ENCODE measurements around the gene RITA1. TPM values are rescaled to one million over a fixed set of nuclear protein-coding genes. Genes with fewer than 3 reads are reported as not detected.

RITA1 gene
- total and polyA plus RNA-seq, 2 experiments from 2014 or later, result 20.0 to 40.4 TPM

DNA sequence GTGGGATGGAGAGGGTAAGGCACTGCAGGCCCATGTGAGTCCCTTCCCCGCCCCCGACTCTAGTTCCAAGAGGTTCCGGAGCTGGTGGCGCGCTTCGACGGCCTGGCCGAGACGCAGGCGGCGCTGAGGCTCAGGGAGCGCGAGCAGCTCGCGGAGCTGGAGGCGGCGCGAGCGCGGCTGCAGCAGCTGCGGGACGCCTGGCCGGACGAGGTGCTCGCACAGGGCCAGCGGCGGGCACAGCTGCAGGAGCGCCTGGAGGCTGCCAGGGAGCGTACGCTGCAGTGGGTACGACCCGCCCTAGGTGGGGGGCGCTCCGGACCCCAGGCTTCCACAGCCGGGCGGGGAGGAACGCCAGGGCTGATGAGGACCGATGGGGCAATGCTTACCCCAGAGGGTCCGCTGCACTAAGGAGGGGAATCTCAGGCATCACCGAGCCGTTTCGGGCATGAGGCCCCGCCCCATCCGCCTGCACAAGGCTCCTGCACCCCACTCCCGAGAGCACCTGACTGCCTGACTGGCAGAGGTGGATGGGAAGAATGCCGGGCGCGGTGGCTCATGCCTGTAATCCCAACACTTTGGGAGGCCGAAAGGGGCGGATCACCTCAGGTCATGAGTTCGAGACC, 31.1 kb upstream of the RITA1 start:
- H3F3A ChIP-seq (replicated peaks; ENCODE audit: low read depth), result peaks cover 19% of the 10 kb centered on the region; the same call in 1 of the 2 replicates
- H4K20me1 ChIP-seq (replicated peaks; ENCODE audit: insufficient read depth), result no peaks in the 10 kb centered on the region; the same call in 1 of the 2 replicates
- Mint-ChIP-seq H3K4me1 (peaks cover 22% of the 10 kb centered on the region), H3K4me3 (peak overlapping the region; percentile 60), H3K27ac (no peak overlapping the region), H3K27me3 (ENCODE audit: insufficient read depth, low read depth, poor library complexity) (peaks cover 35% of the 10 kb centered on the region), H3K36me3 (ENCODE audit: low read depth) (peaks cover 23% of the 10 kb centered on the region), H3K9me3 (no peaks in the 10 kb centered on the region; the same call in 2 of the 3 replicates)
- peaks cover 31% of the 10 kb centered on the region for H3K27me3 ChIP-seq (ENCODE audit: insufficient read depth)
- no peaks in the 10 kb centered on the region; the same call in 1 of the 2 replicates for H3K36me3 ChIP-seq (ENCODE audit: insufficient read depth)
- H2AFZ ChIP-seq, result peak overlapping the region; percentile 88
- H3K4me2 ChIP-seq, result peak overlapping the region; percentile 76
- DNase-seq (ENCODE audit: low spot score) (peak; percentile 91), ATAC-seq (peak; percentile 70)
- no peaks in the 10 kb centered on the region for H3K79me2 ChIP-seq (replicated peaks; ENCODE audit: insufficient read depth)
- peak overlapping the region; percentile 63 for H3K4me3 ChIP-seq
- peaks cover 25% of the 10 kb centered on the region for H3K4me1 ChIP-seq (ENCODE audit: insufficient read depth)
- no peak overlapping the region for H3K27ac ChIP-seq (ENCODE audit: low read depth)
- TF ChIP-seq POLR2AphosphoS5 (IDR thresholded peaks at IDR 0.05; ENCODE audit: low read depth), result peak; percentile 66
- TF ChIP-seq, protein P1, sequence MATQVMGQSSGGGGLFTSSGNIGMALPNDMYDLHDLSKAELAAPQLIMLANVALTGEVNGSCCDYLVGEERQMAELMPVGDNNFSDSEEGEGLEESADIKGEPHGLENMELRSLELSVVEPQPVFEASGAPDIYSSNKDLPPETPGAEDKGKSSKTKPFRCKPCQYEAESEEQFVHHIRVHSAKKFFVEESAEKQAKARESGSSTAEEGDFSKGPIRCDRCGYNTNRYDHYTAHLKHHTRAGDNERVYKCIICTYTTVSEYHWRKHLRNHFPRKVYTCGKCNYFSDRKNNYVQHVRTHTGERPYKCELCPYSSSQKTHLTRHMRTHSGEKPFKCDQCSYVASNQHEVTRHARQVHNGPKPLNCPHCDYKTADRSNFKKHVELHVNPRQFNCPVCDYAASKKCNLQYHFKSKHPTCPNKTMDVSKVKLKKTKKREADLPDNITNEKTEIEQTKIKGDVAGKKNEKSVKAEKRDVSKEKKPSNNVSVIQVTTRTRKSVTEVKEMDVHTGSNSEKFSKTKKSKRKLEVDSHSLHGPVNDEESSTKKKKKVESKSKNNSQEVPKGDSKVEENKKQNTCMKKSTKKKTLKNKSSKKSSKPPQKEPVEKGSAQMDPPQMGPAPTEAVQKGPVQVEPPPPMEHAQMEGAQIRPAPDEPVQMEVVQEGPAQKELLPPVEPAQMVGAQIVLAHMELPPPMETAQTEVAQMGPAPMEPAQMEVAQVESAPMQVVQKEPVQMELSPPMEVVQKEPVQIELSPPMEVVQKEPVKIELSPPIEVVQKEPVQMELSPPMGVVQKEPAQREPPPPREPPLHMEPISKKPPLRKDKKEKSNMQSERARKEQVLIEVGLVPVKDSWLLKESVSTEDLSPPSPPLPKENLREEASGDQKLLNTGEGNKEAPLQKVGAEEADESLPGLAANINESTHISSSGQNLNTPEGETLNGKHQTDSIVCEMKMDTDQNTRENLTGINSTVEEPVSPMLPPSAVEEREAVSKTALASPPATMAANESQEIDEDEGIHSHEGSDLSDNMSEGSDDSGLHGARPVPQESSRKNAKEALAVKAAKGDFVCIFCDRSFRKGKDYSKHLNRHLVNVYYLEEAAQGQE (IDR thresholded peaks at IDR 0.05; ENCODE audit: unreplicated experiment), result no peak
- no peaks in the 10 kb centered on the region for H3K9me2 ChIP-seq (ENCODE audit: insufficient read depth)

DNA sequence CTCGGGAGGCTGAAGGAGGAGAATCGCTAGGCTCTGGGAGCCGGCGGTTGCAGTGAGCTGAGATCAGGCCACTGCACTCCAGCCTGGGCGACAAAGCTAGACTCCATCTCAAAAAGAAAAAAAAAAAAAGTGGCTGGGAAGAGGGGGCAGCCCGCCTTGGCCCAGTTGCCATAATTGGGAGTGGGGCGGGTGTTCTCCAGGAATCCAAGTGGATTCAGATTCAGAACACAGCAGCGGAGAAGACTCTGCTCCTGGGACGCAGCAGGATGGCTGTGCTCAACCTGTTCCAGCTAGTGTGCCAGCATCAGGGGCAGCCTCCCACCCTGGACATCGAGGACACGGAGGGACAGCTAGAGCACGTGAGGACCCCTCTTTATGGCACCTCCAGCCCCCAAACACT, 30.5 kb upstream of the RITA1 start:
- Histone ChIP-seq H3K27me3 (ENCODE audit: insufficient read depth) (peaks cover 31% of the 10 kb centered on the region), H3K36me3 (ENCODE audit: insufficient read depth) (no peaks in the 10 kb centered on the region; the same call in 1 of the 2 replicates), H3K4me3 (peak overlapping the region; percentile 63), H3F3A (replicated peaks; ENCODE audit: low read depth) (peaks cover 19% of the 10 kb centered on the region; the same call in 1 of the 2 replicates), H3K9me2 (ENCODE audit: insufficient read depth) (no peaks in the 10 kb centered on the region), H2AFZ (peak overlapping the region; percentile 88), H3K79me2 (replicated peaks; ENCODE audit: insufficient read depth) (no peaks in the 10 kb centered on the region), H3K4me2 (peak overlapping the region; percentile 76), H3K27ac (ENCODE audit: low read depth) (no peak overlapping the region), H3K4me1 (ENCODE audit: insufficient read depth) (peaks cover 20% of the 10 kb centered on the region; the same call in 1 of the 2 replicates), H4K20me1 (replicated peaks; ENCODE audit: insufficient read depth) (no peaks in the 10 kb centered on the region; the same call in 1 of the 2 replicates)
- peak overlapping the region; percentile 57; the same call in 2 of the 3 replicates for H3K4me3 Mint-ChIP-seq
- no peak for DNase-seq (ENCODE audit: low spot score)
- ATAC-seq, result no peak
- peaks cover 36% of the 10 kb centered on the region for H3K27me3 Mint-ChIP-seq (ENCODE audit: insufficient read depth, low read depth, poor library complexity)
- H3K4me1 Mint-ChIP-seq, result peaks cover 16% of the 10 kb centered on the region
- no peak for TF ChIP-seq EZH2phosphoT487 (IDR thresholded peaks at IDR 0.05; ENCODE audit: unreplicated experiment)
- H3K9me3 Mint-ChIP-seq, result no peaks in the 10 kb centered on the region; the same call in 2 of the 3 replicates
- no peak overlapping the region for H3K27ac Mint-ChIP-seq
- H3K36me3 Mint-ChIP-seq (ENCODE audit: low read depth), result peaks cover 29% of the 10 kb centered on the region

DNA sequence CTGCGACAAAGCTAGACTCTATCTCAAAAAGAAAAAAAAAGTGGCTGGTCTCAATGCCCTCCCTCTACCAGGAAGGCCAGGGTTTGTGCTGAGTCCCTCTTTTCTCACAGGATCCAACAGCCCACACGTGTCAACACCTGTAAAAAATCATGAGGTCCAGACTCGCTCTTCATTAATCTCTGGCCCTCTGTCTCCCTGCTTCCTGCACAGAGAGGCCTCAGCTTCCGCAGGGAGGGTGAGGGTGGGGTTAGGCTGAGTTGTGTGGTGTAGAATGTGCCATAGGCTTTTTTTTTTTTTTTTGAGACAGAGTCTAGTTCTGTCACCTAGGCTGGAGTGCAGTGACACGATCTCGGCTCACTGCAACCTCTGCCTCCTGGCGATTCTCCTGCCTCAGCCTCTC, 29.9 kb upstream of the RITA1 start:
- Mint-ChIP-seq H3K4me1 (peaks cover 14% of the 10 kb centered on the region), H3K4me3 (no peak overlapping the region), H3K36me3 (ENCODE audit: low read depth) (peaks cover 35% of the 10 kb centered on the region), H3K27ac (no peak overlapping the region), H3K9me3 (no peaks in the 10 kb centered on the region; the same call in 2 of the 3 replicates), H3K27me3 (ENCODE audit: insufficient read depth, low read depth, poor library complexity) (peaks cover 33% of the 10 kb centered on the region)
- DNase-seq (ENCODE audit: low spot score) (no peak), ATAC-seq (no peak)
- Histone ChIP-seq H3K4me1 (ENCODE audit: insufficient read depth) (peaks cover 14% of the 10 kb centered on the region; the same call in 1 of the 2 replicates), H3K27ac (ENCODE audit: low read depth) (no peak overlapping the region), H3K79me2 (replicated peaks; ENCODE audit: insufficient read depth) (no peaks in the 10 kb centered on the region), H3K27me3 (ENCODE audit: insufficient read depth) (peaks cover 31% of the 10 kb centered on the region), H2AFZ (no peak overlapping the region), H3K4me3 (no peak overlapping the region), H3F3A (replicated peaks; ENCODE audit: low read depth) (peaks cover 19% of the 10 kb centered on the region; the same call in 1 of the 2 replicates), H3K4me2 (no peak overlapping the region), H3K9me2 (ENCODE audit: insufficient read depth) (no peaks in the 10 kb centered on the region), H4K20me1 (replicated peaks; ENCODE audit: insufficient read depth) (no peaks in the 10 kb centered on the region; the same call in 1 of the 2 replicates), H3K36me3 (ENCODE audit: insufficient read depth) (no peaks in the 10 kb centered on the region; the same call in 1 of the 2 replicates)
- TF ChIP-seq, protein P2, sequence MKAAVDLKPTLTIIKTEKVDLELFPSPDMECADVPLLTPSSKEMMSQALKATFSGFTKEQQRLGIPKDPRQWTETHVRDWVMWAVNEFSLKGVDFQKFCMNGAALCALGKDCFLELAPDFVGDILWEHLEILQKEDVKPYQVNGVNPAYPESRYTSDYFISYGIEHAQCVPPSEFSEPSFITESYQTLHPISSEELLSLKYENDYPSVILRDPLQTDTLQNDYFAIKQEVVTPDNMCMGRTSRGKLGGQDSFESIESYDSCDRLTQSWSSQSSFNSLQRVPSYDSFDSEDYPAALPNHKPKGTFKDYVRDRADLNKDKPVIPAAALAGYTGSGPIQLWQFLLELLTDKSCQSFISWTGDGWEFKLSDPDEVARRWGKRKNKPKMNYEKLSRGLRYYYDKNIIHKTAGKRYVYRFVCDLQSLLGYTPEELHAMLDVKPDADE (IDR thresholded peaks at IDR 0.05), result no peak
- no peak for TF ChIP-seq EZH2phosphoT487 (IDR thresholded peaks at IDR 0.05; ENCODE audit: unreplicated experiment)
